Lower leg skin (tissue), 4 donors: ENCODE measurements around the gene HAT1. TPM values are rescaled to one million over a fixed set of nuclear protein-coding genes. Genes with fewer than 3 reads are reported as not detected.
"Not testable (repeated sequence)": the region's sequence is repeated elsewhere in the genome, so short reads cannot be mapped to it uniquely, and the experiment has no call there.

Experiments
- DNase-seq, 2 donors: peaks; one replicate each; pipeline ENCODE4 v3.0.0-alpha.2; 2019; ENCODE audit warnings: low spot score in 2 of 2
- H3K4me3 ChIP-seq: fragments of 200-600 bp; sonication (generic); 2 replicates; pipeline ENCODE4 v1.5.1; 2017; ENCODE audit warnings: mild to moderate bottlenecking, low read depth; ENCODE audit not compliant: poor library complexity, severe bottlenecking
- POLR2A ChIP-seq, 2 donors: fragments of 450-650 bp; IDR thresholded peaks; one replicate each; pipeline ENCODE4 v1.6.1; 2016 to 2017; ENCODE audit warnings: antibody characterized with exemption in 2 of 2, mild to moderate bottlenecking in 1 of 2, moderate library complexity in 1 of 2
- WGBS, 2 donors: methylation state at CpG; one replicate each; pipeline ENCODE4 v1.1.5; 2018; 5-methylcytosine and 5-hydroxymethylcytosine counted together
- intact Hi-C: fragments of 100-400 bp; cut with DNase I; formaldehyde crosslinking; loops from one replicate; pipeline ENCODE4 v1.15.0; 2023; ENCODE audit warnings: low total_unique reads
- total RNA-seq, 4 donors: library from RNA; depleted of rRNA; stranded (reverse); fragments of >200 nt; gene quantifications; one replicate each; pipeline ENCODE4 v1.1.0, GENCODE V29; 2016
- TF ChIP-seq, protein P1 (sequence below), 3 donors: fragments of 450-650 bp; IDR thresholded peaks; one replicate each; pipeline ENCODE4 v1.5.1; 2016; ENCODE audit warnings: antibody characterized with exemption in 3 of 3, mild to moderate bottlenecking in 3 of 3, moderate library complexity in 2 of 3

The HAT1 gene
- total RNA-seq, 4 donors from 2014 or later, result 15.0 to 28.0 (median 22.1) TPM

DNA sequence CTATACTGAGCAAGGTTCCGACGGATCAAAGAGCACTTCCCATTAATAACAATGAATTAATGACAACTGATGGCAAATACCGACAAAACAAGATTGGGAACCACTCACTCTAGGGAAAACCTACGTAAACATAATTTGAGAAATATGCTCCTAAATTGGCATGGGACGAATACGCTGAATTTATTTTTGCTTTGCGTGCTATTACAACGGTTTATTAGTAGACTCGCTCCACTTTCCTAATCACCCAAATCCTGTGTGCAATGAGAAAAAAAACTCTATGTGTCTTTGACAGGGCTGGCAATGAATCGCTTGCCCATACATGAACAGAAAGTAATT lies 27.7 kb upstream of the HAT1 start:
- intact Hi-C loops, result no loop called here
- peak overlapping the region; percentile 83 for H3K4me3 ChIP-seq
- 18 to 21% methylated on average over 10 of the region's 10 CpGs for WGBS, 2 donors
- TF ChIP-seq, protein P1, sequence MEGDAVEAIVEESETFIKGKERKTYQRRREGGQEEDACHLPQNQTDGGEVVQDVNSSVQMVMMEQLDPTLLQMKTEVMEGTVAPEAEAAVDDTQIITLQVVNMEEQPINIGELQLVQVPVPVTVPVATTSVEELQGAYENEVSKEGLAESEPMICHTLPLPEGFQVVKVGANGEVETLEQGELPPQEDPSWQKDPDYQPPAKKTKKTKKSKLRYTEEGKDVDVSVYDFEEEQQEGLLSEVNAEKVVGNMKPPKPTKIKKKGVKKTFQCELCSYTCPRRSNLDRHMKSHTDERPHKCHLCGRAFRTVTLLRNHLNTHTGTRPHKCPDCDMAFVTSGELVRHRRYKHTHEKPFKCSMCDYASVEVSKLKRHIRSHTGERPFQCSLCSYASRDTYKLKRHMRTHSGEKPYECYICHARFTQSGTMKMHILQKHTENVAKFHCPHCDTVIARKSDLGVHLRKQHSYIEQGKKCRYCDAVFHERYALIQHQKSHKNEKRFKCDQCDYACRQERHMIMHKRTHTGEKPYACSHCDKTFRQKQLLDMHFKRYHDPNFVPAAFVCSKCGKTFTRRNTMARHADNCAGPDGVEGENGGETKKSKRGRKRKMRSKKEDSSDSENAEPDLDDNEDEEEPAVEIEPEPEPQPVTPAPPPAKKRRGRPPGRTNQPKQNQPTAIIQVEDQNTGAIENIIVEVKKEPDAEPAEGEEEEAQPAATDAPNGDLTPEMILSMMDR (IDR thresholded peaks at IDR 0.05), result no peak
- no peak for TF ChIP-seq POLR2A (IDR thresholded peaks at IDR 0.05)
- DNase-seq, result no peak

DNA sequence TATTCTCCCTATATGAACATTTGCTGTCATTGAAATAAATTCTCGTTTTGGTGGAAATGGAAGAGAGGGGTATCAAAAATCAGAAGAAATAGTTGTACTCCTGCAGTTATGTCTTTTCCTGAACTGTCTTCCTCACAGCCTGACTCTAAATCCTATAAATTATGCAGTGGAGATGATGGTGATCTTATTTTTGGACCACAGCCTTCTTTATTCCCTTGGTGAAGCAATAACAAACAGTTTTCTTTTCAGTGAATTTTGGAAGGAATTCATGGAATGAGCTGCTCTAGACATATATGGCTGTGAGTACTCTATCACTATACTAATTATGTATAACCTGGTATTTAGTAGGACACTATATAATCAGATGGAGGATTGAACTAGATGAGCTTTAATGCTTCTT lies 26.5 kb upstream of the HAT1 start:
- no peak for TF ChIP-seq POLR2A (IDR thresholded peaks at IDR 0.05)
- TF ChIP-seq, protein P1 (IDR thresholded peaks at IDR 0.05), result no peak
- intact Hi-C loops, result no loop called here

DNA sequence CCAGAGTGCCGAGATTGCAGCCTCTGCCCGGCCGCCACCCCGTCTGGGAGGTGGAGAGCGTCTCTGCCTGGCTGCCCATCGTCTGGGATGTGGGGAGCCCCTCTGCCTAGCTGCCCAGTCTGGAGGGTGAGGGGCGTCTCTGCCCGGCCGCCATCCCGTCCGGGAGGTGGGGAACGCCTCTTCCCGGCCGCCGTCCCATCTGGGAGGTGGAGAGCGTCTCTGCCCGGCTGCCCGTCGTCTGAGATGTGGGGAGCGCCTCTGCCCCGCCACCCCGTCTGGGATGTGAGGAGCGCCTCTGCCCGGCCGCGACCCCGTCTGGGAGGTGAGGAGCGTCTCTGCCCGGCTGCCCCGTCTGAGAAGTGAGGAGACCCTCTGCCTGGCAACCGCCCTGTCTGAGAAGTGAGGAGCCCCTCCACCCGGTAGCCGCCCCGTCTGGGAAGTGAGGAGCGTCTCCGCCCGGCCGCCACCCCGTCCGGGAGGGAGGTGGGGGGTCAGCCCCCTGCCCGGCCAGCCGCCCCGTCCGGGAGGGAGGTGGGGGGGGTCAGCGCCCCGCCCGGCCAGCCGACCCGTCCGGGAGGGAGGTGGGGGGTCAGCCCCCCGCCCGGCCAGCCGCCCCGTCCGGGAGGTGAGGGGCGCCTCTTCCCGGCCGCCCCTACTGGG lies 22.5 kb upstream of the HAT1 start:
- H3K4me3 ChIP-seq, DNase-seq, intact Hi-C loops: not testable (repeated sequence)
- WGBS, 2 donors, result 92 to 100% methylated on average over 5 to 9 of the region's 58 CpGs

More for the DNA sequence above, 26.5 kb upstream of the HAT1 start:
- no peak overlapping the region for H3K4me3 ChIP-seq
- 70 to 71% methylated on average over 1 of the region's 1 CpG for WGBS, 2 donors
- DNase-seq, result no peak

DNA sequence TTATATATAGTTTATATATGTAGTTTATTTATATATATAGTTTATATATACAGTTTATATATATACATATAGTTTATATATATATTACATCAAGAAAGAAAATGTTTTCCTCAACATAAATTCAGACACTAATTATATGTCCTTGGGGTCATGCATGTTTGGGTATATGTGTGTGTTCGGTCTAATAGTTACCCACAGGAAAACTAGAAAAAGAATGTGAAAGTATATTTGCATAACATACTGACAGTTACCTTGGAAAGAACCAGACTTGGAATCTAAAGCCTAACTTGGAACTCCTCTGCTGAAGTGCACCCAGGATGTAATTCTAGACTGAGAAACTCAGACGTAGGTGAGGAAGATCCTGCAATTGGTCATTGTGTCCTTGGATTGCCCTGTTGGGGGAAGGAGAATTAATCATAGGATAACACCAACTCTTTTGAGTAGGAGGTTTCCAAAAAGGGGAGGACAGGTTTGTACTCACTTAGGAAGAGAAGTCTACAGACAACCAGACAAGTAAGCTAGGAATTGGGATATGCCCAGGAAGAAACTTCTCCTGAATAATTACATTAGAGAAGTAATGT lies 19.3 kb upstream of the HAT1 start:
- intact Hi-C loops, result no loop called here
- no peak for DNase-seq
- WGBS, 2 donors, result 65 to 67% methylated on average over 2 of the region's 2 CpGs
- no peak overlapping the region for H3K4me3 ChIP-seq
- TF ChIP-seq, protein P1 (IDR thresholded peaks at IDR 0.05), result no peak

DNA sequence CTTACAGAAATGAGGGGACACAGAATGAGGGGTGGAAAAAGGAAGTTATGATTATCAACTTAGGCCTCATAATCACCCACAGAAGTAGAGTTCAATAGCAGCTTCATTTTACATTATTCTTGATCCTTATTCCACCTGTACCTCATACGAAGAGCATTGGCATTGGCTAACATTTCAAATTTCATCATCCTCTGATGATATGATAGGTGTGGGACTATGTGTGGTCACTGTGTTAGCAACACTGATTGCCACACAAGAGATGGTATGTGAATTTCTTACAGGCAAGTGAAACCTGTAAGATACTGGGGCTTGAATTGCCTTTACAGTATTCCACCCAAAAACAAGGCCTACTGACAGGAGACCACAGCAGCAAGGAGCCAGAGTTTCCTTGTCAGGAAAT lies 14.0 kb upstream of the HAT1 start:
- no peak for DNase-seq
- WGBS, 2 donors, result 90% methylated on average over 1 of the region's 1 CpG
- H3K4me3 ChIP-seq, result no peak overlapping the region
- TF ChIP-seq, protein P1 (IDR thresholded peaks at IDR 0.05), result no peak
- no peak for TF ChIP-seq POLR2A (IDR thresholded peaks at IDR 0.05)
- intact Hi-C loops, result no loop called here

DNA sequence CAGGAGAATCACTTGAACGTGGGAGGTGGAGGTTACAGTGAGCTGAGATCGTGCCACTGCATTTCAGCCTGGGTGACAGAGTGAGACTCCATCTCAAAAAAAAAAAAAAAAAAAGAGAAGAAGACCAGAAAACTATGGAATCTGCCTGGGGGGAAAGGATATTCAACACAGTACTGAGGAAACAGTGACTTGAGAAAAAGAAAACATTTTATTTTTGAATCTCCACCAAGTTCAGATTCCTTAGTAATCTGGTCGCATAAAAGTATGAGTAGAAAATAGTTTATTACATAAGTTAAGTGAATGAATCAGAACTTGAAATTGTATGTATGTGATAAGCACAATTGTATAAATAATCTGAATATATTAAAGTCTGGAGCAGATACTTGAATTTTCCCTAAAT lies 13.0 kb upstream of the HAT1 start:
- TF ChIP-seq POLR2A (IDR thresholded peaks at IDR 0.05), result no peak
- TF ChIP-seq, protein P1 (IDR thresholded peaks at IDR 0.05), result no peak
- H3K4me3 ChIP-seq, result no peak overlapping the region
- DNase-seq, result no peak
- intact Hi-C loops, result no loop called here
- 89 to 90% methylated on average over 3 of the region's 3 CpGs for WGBS, 2 donors
